HPDE6-E6E7 (cell line): Measurements from ENCODE around the gene TRIM44.
"Not testable (repeated sequence)": the region's sequence is repeated elsewhere in the genome, so short reads cannot be mapped to it uniquely, and the experiment has no call there.

Source experiments
- DNase-seq: peaks from one replicate; pipeline ENCODE4 v3.0.0; 2011; ENCODE audit warnings: missing footprints; ENCODE audit errors: extremely low spot score

TRIM44 gene

DNA sequence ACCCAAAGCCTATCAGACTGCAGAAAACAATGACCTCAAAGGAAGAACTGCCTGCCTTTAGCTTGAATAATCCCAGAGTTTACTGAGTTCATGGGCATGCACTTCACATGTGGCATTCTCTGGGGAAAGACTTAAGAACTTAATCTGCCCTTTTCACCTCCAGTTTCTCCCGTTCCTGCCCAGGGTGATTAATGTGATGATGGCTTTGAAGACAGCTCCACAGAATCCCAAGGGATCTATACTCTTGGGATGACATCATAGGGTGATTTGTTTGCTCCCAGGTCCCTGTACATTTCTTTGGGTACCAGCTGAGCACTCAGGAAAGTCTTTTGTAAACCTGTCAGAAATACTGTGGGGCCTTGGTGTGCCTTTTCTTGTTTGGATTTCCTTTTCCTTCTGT lies 30.3 kb upstream of the TRIM44 start:
- DNase-seq, result no peak

DNA sequence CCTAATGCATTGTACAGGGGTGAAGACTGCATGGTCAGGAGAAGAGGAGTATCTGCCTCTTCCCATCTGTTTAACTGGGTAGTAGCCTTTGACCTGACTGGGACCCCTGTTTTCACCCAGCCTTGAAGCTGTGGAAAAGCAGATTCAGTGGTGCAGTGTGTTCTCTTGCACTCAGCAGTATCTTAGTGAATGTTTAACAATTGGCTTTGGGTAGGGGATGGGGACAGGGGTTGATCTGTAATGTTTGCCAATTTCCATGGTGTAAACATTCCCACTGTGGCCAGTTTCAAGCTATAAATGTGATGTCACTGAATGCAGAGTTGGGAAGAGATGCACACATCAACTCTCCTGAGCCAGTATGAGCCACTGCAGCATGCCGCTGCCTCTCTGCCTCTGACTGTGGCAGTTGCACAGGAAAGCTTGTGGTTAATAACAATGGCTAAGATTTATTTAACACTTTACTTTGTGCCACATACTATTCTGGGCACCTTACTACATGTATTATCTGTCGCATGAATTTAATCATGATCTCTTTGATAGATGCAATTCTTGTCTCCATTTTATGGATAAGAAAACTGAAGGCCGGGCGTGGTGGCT lies 28.6 kb upstream of the TRIM44 start:
- no peak for DNase-seq

DNA sequence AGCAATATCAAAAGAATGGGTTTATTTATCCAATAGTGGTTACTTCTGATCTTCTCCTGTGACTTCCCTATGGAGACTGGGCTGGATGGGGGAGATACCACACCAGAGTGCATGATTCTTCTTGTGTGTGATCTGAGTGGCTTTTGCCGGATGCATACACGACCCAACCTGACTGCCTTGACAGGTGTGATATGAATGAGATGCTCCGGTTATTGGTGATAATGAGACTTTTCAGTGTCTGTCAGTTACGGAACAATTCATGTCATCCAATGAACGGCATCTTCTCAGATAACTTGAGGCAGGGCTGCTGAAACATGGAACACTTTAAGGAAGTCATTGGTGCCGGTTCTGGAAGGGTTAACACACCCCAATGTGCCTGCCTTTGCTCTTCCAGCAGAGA lies 26.6 kb upstream of the TRIM44 start:
- no peak for DNase-seq

DNA sequence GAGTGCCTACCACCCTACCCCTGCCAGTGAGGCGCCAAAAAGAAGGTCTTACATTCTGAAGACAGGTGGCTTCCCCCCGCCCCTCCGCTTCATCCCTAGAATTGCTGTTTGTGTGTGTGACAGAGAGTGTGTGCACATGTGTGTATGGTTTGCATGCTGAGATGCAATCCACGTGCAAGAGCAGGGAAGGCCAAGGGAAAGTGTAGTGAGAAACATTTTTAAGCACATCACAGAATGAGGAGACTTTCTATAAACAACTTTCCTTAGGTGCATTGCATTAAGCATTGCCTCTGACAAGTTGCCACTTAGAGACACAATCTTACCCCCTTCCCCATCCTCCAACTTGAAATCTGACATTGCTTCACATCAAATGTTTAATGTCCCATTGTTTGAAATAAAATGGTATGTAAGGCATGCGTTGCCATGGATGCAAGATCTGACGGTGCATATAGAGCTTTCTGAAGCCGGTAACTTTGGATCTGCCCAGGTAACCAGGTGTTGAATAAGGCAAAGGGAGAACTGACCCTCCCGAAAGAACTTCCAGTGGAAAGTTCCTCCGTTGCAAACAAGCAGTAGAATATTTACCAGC lies 22.9 kb upstream of the TRIM44 start:
- no peak for DNase-seq

DNA sequence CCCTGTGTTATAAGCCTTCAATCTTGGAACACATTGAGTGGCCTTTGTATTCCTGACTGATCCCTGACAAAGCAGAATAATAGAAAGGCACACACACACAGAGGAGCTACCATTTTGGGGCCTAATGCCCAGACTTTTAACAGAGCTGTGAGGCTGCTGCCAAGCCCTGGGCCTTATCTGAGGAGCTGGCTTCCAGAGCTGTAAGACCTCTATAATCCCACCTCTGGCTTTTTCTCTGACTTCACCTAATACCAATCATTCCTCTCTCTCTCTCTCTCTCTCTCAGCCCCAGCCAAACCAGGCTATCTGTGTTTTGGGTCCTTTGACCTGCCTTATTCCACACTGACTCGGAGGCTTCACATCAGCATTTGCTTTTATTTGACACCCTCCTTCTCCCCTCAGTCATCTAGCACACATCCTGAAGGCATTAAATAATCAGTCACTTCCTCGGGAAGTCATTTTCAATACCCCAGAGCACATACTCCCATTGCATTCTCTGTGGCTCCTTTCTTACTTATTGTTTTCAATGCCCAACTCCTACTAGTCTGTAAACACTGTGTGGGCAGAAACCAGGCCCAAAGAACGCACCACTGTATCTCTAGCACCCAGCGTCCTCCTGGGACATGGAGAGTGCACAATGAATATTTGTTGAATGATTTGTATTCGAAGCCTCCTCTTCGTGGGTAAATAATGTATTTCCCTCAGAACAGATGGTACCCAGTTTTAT lies 21.2 kb upstream of the TRIM44 start:
- no peak for DNase-seq

DNA sequence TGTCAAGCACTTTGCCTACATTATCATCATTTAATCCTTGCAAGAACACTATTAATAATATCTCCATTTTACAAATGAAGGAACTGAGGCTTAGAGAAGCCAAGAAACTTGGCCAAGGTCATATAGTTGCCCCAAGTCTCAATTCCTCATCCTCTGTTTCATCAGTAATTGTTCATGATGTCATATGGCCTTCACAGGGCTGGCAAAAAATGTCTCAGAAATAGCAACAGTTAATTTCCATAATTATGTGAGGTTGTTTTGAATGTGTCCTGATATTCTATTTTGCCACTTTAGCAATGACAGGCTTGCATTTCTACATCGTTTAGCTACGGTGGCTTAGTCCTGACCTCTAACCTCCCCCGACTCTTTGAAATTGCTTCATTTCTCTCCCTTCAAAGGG lies 20.6 kb upstream of the TRIM44 start:
- DNase-seq, result no peak

DNA sequence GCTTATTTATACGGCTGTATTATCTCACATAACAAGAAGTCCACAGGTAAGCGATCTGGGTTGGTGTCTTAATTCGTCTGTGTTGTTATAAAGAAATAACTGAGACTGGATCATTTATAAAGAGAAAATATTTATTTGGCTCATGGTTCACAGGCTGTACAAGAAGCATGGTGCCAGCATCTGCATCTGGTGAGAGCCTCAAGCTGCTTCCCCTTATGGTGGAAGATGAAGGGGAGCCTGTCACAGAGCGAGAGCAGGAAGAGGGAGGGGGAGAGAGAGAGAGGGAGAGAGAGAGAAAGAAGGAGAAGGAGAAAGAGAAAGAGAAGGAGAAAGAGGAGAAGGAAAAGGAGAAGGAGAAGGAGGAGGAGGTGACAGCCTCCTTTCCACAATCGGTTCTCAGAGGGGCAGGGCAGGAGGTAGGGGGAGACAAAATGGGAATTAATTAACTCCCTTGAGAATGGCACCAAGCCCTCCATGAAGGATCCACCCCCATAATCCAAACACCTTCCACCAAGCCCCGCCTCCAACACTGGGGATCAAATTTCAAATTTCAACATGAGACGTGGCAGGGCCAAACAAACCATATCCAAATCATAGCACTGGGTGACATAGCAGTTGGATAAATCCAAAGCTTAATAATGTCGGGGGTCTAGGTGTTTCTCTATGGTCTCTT lies 15.0 kb upstream of the TRIM44 start:
- no peak for DNase-seq

DNA sequence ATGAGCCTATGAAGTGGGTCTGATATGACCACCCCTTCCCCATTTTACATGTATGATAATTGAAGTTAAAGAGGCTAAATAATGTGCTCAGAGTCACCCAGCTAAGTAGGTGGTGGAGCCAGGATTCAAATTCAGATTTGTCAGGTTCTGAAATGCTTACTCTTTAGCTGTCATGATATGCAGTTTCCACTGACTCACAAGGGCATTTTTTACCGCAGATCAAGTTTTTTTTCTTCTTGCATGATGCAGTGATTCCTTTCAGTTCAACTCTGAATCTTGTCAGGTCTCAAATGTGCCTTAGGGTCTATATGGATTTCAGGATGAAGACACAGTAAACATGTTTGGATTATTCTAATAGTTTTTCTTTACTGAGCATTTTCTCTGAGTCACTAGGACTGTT lies 12.6 kb upstream of the TRIM44 start:
- DNase-seq, result no peak

DNA sequence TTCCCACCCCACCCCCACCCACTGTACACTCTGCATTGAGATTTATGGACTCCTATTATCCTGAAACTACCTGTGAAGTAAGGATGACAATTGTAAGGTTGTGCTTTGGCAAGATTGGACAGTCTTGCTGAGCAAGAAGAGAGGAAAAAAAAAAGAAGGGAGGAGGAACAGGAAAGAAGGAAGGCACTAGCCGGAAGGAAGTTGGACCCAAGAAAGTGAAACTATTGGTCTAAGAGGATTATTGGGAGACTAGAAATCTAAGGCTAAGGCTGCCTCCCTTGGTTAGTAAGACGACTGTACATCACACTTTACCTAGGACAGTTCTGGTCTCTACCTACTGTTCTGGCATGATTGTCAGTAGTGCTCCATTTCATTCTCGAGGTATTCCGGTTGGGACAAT lies 12.1 kb upstream of the TRIM44 start:
- DNase-seq, result no peak

DNA sequence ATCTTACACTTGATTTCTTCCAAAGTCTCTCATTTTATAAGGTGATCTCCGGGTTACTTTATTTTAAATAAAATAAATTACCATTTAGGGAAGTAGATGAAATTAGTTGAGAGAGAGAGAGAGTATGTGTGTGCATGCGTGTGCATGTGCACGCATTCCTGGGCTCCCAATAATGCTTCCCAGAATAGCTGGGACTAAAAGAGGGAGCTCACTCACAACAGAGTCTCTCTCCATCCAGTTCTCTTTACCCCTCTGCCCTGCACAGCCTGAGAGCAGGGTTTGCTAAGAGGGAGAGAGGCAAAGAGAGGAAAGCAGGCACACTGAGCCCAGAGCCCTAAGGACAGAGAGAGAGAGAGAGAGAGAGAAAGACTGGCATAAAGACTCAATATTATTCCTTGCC lies 11.3 kb upstream of the TRIM44 start:
- no peak for DNase-seq

DNA sequence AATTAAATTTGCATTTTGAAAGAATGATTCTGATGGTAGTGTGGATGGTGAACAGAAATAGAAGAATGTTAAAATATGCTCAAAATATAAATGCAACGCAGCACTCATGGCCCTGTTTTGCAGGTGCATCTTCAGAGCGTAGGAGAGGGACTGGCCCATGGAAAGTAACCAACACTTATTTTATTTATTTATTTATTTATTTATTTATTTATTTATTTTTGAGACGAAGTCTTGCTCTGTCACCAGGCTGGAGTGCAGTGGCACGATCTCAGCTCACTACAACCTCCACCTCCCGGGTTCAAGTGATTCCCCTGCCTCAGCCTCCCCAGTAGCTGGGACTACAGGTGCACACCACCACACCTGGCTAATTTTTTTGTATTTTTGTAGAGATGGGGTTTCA lies 9.8 kb upstream of the TRIM44 start:
- not testable (repeated sequence) for DNase-seq

DNA sequence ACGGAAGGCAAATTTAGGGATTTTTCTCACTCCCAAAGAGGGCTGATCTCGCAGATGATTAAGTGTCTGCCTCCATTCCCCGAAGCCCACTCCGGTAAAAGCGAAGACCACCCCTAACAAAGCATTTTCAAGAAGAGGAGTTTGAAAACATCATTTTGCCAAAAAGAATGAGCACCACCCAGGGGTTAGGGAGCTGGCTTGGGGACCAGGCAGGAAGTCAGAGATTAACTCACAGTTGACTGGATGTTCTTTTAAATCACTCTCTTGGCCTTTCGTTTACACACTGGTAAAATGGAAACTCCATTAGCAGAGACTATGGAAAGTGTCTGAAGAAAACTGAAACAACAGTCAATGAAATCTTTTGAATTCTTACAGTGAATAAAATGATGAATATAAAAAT lies 7.9 kb upstream of the TRIM44 start:
- DNase-seq, result no peak

DNA sequence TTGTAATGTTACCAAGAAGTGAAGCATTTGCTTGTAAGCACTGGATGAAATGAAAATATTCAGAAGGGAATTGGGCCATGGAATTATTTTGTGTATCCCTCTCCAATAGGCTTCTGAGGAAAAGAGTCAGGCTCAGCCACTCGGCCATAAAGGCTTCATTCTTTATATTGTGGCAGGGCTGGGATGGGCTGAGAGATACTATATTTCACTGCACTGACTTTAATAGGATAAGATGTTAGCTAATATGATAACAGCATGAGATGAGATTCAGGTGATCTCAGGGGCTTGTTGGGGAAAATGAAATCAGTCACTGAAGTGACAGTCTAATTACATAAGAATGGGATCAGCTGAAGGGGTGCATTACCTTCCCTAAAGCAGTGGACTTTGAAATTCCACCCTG lies 7.3 kb upstream of the TRIM44 start:
- no peak for DNase-seq

DNA sequence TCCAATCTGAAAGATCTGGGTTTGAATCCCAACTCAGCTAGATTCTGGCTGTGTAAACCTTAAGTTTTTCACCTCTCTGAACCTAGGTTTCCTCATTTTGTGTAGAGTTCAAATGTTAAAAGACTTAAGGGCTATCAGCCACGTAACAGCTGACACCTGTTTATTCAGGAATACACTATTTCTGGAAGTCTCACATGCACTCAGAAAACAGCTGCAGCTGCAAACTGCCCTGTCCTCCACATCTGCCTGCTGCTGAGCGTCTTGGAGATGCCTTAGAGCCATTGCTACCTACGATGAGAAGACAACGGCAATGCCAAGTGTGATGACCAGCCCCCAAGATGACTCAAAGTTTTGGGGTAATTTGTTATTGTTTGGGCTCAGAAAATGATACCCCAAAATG lies 6.7 kb upstream of the TRIM44 start:
- no peak for DNase-seq

DNA sequence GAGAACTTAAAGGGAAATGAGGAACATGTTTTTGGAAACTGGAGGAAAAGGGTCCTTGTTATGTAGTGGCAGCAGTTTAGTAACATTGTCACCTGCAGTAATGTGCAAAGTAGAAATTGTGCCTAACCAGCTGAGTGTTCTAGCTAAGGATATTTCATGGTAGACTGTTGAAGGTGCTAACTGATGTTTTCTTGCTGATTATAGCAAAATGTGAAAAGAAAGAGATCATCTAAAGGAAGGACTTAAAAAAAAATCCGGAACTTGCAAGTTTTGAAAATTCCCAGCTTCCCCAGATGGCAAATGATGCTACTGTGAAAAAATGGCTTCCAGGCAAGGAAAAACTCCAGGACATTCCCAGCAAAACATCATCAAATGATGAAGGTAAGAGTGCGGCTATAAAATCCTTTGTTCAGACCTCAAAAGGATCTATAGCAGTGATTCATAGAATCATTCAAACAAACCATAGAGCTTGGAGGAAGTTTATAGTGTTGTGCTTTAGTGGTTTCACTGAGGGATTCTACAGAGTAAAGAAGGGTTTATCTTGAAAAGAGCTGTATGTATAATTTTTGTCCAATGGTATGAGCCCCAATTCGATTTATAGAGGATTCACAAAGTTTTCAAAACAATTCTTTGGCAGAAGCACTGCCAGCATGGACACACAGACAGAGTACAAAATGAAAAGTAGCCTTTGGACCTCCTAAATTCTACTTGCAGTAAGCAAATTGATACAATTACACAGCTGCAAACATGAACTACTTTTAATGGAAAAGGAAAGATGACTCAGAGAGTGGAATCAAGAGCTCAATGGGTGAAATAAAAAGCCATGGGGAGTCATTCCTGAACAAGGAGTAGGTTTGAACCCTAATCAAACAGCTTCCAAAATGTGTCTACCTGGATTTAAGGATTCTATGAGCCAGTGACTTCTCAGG lies 4.3 kb upstream of the TRIM44 start:
- DNase-seq, result no peak

DNA sequence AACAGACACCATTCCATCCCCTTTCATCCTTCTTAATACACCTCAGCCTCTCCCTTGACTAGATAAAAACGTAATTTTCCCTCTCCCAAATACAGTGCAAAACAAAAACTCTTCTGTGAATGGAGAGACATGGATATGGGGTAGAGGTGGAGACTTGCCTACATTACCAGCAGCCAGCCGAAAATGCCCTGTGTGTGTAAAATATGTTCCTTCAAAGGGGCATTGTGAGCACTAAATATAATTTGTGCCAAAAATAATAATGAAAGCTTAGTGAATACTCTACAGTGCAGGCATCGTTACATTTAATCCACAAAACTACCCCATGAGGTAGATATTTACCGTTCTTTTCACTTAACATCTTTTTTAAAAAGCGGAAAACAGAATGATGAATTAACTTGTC lies 1.0 kb upstream of the TRIM44 start:
- DNase-seq, result no peak

DNA sequence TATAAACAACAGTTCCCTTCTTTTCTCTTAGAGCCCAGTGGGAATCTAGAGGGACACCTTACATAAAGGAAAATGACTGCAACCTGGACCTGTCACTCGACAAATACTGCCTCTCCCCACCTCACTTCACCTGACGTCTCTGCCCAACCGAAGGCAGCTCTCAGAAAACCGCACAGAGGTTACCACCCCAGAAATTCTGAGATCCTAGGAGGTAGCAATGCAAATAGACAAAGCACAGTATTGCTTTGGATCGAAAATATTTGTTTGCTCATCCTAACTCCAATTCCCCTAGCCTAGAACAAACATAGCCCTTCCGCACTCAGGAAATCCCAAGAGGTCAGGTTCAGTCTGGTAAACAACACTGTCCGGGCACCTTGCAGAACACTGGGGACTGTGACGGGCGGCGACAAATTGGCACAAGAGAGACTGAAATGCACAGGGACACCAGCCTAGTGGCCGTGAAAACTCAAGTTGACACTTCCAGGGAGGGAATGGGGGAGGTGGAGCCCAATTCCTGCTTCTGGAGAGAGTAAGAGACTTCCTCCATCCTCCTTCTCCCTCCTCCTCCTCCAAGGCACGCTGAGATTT lies 420 bp upstream of the TRIM44 start:
- DNase-seq, result peak; percentile 35

DNA sequence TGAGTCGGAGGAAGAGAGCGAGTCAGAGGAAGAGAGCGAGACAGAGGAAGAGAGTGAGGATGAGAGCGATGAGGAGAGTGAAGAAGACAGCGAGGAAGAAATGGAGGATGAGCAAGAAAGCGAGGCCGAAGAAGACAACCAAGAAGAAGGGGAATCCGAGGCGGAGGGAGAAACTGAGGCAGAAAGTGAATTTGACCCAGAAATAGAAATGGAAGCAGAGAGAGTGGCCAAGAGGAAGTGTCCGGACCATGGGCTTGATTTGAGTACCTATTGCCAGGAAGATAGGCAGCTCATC lies 780 bp downstream of the TRIM44 start:
- no peak for DNase-seq

DNA sequence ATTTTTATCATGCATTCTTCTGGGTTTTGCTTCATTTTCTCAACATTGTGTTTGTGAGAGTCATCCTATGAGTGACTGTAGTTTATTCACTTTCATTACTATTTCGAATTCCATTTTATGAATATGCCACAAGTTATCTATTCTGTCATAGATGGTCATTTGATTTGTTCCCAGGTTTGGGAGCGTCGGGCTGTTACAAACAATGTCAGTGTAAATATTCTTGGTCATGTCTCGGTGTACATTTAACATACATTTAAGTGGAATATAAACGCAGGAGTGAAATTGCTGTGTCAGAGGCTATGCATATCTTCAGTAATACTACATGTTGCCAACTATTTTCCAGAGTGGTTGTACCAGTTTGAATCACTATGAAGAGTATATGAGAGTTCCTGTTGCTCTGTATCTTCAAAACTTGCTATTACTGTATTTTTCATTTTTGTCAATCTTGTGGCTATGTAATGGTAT lies 2.4 kb downstream of the TRIM44 start:
- DNase-seq, result no peak

DNA sequence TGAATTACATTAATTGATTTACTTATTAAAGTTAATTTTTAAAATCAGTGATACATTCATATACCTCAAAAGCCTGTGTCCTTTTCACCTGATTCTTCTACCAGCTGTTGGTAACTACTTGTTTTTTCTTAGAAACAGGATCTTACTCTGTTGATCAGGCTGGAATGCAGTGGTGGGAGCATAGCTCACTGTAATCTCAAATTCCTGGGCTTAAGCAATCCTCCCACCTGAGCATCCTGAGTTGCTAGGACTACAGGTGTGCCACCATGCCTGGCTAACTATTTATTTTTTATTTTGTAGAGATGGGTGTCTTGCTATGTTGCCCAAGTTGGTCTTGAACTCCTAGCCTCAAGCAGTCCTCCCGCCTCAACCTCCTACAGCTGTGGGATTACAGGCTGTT lies 4.7 kb downstream of the TRIM44 start:
- no peak for DNase-seq

DNA sequence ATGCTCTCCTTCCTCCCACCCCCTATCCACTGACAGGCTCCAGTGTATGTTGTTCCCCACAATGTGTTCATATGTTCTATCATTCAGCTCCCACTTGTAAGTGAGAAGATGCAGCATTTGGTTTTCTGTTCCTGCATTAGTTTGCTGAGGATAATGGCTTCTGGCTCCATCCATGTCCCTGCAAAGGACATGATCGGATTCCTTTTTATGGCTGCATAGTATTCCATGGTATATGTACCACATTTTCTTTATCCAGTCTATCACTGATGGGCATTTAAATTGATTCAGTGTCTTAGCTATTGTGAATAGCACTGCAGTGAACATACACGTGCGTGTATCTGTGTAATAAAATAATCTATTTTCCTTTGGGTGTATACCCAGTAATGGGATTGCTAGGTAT lies 5.8 kb downstream of the TRIM44 start:
- not testable (repeated sequence) for DNase-seq
